GM19468 (cell line): Measurements from ENCODE around the gene FREM2.

ENCODE experiments used
- ATAC-seq: cut with Tn5 transposase; IDR thresholded peaks from one replicate; pipeline ENCODE4 v1.9.1; 2021; ENCODE audit warnings: mild to moderate bottlenecking, moderate library complexity, moderate number of reproducible peaks; ENCODE audit not compliant: unreplicated experiment; ENCODE audit errors: extremely low read depth

FREM2 gene

DNA sequence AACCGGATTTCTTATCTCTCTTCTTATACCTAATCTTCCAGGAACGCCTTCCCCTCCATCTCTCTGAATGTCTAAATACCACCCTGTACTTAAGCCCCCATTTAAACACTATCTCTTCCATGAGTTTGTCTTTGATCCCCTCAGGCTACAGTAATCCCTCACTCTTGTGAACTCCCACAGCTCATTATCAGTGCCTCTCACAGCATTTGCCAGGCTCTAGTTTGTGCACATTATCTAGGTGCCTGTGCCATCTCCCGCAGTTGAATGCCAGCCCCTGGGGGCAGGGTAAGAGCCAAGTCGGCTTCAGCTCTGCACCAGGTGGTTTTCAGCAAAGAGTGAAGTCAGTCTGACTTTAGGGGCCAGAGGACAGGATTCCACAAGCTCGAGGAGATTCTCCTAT, 71.4 kb downstream of the FREM2 start:
- ATAC-seq = no peak

DNA sequence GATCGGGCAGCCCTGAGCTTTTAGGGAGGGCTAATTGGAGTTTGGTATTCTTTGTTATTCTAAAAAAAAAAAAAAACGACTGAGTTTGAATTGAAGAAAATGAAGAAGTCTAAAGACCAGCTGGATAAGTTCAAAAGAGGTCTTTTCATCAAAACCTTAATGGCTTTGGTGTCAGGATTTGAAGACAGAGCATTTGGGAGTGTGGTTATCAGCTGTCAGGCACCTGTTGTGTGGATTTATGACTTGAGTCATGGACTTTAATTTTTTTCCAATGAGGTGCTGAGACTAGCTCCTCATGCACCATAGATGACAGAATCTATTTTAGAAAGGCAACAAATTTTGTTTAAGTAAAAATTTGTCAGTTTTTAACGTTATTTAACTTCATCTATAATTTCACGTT, 72.5 kb downstream of the FREM2 start:
- no peak for ATAC-seq

DNA sequence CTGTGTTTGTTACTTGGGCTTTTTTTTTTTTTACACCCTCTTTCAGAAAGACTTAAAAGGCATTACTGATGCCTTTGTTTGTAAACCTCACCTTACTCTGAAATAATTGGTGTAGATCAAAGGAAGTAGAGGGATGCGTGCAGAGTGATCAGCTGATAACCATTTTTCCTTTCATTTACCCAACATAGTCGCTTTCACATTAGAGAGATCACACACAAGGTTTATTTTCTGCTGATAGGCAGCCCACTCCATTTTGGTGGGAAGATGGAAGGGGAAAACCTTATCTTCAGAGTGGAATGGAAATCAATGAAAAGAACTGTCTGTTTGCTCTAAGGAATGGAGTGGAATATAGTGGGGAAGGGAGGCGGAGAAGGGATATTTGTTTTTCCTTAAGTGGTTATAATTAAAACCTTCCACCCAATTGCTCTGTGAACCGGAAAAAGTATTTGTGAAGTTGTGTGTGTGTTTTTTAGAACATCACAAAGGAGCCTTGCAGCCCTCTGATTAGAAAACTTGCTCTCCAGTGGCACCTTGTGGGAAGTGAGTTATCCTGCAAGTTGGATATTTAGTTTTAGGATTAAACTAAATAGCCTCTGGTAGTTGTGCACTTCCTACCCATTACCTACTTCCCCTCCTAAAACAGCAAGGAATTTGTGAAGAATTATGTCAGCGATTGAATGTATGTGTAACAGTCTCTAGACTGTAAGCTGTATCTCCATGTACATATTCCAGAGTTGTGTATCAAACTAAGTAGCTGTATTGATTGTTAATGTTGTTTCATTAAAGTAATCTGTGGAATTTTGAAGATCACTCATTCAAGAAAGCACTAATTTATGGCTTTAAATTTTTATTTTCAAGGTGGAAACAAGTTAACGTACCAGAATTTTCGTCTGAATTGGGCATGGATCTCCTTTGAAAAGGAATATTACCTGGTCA, 76.8 kb downstream of the FREM2 start:
- no peak for ATAC-seq

DNA sequence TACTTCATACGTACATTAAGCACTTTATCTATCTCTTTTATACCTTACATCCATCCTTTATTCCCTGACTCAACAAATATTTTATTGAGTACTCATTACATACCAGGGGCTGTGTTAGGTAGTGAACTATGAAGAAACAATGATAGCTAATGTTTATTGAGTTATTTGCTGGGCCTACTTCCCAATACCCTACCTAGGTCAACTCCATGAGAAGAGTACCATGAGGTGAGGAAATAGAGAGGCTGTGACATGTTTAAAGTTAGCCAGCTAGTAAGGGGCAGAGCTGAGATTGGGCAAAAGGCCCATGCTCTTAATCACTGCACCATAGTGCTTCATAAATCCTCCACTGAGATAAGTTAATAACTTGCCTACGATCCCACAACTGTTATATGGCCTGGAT, 79.9 kb downstream of the FREM2 start:
- no peak for ATAC-seq

DNA sequence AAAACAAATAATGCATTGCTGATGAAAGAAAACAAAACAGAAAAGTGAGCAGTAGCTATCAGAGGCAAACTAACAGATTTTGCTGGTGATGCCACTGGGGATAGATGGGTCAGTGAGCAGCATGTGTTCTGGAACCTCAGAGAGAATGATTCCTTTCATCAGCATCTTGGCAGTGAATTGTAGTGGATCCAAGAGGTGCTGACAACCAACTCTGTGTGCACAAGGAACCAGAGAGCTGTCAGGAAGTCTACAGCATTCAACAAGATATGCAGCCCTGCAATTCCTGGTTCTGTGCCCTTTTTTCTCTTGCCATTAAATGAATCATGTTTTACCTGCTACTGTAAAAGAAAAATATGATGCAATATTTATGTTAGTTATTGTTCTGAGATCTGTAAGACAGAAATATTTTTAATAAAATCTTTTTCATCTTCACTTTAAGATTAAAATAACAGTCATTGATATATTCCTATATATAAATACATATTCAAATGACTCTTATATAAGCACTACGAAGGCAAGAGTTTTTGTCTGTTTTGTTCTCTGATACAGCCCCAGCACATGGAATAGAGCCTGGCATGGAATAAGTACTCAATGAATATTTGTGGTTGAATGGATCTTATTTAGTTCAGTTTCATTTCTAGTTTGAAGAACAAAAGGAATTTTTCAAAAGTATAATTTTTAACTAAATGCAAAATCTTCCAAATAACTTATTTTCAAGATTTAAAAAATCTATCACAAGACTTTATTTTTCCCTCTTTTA, 80.8 kb downstream of the FREM2 start:
- ATAC-seq = no peak

DNA sequence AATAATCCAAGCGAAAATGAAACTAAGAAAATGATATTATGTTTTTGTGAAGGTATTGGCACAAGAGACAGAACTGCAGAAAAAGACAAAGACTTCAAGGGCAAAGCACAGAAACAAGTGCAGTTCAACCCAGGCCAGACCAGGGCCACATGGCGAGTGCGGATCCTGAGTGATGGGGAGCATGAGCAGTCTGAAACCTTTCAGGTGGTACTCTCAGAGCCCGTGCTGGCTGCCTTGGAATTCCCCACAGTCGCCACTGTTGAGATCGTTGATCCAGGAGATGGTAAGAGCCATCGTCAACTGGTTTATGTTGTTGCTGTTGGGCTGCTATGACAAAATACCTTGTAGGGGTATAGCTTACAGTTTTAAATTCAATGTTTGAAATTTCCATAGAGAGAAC, 82.6 kb downstream of the FREM2 start:
- ATAC-seq = no peak

DNA sequence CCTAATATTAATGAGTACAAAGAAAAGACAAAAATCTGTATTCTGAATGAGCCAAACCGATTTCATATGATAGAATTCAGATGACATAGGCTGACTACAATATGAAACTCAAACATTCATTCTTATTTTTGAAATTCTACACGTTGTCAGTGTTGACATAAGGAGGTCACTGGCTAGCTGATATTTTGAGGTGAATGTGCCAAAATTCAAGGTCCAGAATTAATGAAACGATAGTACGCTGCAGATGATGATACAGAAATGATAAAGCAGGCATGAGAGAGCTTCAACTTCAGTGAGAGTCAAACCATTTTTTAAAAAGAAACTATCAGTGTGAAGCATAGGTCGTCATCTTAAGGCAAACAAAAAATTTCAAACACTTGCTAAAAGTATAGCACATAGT, 88.2 kb downstream of the FREM2 start:
- ATAC-seq = no peak

DNA sequence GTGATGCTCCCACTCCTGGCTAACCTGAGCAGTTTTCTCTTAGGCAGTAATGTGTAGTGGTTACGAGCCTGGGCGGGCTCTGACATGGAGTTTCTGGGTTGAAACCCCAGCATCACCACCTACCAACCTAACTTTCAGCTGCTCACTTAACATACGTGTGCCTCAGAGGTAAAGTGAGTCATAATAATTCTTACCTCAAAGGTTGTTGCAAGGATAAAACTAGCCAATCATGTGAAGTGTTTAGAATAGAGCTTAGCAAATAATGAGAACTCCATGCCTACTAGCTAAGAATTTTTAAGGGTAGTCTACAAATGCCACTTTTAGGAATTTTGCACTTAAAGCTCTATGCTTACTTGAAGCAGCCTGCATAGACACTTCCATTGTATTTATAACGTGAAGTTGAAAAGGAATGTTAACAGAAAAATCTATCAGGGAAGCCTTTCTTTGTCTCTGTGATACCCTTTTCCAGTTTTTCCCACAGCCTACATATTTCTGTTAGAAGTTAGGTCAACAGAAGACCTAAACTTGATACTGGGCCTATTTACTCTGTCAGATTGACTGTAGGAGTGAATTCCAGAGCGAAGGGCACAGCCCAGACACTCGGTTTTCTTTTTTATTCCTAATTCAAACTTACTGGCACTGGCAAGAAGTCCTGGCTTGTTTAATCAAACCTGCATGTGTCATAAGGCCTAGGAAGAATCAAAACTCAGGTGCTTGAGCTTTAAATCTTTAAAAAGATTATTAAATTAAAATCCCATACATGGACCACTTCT, 90.7 kb downstream of the FREM2 start:
- ATAC-seq = no peak

DNA sequence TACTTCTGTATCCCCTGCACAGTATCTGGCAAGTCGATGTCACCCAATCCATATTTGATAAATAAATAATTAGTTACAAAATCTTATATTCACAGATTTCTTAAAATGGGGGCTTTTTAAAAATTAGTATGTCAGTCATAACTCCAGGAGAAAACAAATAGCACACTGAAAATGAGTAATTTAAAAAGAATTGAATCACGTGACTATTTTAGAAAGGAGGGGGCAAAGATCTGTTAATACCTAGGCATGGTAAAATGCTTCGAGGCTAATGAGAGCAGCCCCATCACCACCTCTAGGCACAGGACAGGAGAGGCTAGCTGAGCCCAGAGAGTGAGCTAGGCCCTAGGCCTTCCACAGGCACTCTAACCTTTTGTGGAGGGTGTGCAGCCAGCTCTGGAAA, 94.7 kb downstream of the FREM2 start:
- no peak for ATAC-seq

DNA sequence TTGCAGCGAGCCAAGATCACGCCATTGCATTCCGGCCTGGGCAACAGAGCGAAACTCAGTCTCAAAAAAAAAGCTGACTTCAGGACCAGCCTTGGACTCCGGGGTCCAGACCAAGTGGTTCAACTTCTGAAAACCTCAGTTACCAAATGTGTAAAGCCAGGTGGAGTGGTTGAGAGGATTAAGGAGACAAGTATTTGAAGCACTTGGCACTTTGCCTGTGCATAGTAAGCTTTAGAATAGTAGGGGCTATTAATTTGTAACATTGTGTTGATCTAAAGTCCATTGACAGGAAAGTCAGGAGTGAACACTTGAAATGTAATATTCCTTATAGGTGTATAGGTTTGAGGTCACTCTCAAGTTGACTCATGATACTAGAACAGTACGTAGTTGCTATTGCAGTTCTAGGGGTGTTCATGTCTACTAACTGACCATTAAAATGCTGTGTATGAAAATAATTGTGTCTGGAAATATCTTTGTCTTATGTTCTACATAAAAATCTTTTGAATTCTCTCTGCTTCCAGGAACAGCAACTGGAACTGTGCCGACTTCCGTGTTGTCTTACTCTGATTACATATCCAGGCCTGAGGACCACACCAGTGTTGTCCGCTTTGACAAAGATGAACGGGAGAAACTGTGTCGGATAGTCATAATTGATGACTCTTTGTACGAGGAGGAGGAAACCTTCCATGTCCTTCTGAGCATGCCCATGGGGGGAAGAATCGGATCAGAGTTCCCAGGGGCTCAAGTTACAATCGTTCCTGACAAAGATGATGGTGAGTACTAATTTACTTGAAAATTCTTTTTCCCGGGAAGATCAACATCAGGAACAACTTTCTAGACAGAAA, 97.4 kb downstream of the FREM2 start:
- no peak for ATAC-seq

DNA sequence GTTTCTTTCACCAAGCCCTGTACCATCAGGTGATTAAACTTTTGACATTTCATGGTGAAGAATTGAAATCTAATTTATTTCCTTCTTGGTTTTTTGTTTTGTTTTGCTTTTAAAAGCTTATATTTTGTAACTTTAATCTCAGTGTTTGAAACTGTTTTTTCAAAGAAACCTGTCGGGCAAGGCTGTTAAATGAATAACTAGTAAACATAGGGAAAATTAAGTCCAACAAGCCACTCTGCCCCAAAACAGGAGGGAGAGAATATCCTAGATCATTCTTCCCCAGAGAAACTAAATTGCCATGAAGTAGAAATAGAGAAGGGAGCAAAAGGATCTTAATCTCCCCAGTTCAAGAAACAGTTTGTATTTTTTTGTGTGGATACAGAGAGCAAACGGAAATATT, 98.2 kb downstream of the FREM2 start:
- ATAC-seq = no peak

DNA sequence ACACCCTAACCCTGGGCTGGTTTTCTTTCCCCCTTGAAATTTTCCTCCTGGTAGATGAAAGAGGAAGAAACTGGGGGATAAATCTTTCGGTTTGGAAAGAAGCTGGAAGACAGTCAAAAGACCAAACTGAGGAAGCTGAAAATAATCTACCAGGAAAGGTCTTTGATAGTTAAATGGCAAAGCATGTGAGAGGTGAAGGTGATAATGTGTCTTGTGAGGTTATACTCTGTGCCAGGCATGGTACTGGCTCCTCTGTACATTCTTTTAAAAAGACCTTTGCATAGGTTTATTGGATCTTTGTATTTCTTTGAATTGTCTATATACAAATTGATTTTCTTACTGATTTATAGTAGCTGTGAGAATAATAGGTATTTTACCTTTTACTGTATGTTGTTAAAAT, 98.6 kb downstream of the FREM2 start:
- no peak for ATAC-seq

DNA sequence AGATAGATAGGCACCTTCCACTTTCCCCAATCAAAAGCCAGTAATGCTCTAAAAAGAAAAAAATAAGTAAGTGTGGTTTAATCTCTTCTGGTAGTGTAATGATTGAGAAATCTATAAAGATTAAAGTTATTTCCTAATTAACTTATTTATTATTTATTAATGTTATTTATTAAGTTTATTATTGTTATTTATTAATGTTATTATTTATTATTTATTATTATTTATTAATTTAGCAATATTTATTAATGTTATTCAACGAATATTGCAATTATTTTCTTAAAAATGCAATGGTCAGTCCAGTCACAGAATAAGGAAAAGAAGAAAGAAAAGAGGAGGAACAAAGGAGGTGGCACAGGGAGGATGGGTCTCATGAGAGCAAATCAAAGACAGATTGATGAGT, 100.7 kb downstream of the FREM2 start:
- ATAC-seq = no peak

DNA sequence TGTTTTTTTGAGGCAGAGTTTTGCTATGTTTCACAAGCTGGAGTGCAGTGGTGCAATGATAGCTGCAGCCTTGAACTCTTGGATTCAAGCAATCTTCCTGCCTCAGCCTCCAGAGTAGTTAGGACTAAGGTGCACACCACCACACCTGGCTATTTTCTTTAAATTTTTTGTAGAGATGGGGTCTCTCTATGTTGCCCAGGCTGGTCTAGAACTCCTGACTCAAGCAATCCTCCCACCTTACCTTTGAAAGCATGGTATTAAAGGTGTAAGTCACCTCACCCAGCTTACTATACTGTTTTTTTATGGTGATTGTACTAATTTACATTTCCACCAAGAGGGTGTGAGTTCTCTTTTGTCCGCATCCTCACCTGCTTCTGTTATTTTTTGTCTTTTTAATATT, 110.0 kb downstream of the FREM2 start:
- no peak for ATAC-seq

DNA sequence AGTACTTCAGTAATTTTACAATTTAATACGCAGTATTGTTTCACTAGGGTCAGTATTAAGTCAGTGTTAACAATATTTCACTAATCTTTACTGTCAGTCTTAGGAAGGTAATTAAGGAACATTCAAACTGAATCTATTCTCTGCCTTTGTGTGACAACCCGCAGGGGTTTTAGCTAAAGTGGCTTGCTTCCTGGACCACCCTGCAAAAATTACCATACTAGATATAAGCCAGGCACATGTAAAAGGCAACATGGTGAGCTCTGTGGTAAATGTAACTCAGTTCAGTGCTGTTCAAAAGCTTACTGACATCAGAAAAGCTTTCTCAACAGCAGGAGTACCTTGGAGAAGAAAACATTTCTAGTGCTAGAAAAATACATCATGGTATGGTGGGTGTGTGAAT, 116.7 kb downstream of the FREM2 start:
- no peak for ATAC-seq

DNA sequence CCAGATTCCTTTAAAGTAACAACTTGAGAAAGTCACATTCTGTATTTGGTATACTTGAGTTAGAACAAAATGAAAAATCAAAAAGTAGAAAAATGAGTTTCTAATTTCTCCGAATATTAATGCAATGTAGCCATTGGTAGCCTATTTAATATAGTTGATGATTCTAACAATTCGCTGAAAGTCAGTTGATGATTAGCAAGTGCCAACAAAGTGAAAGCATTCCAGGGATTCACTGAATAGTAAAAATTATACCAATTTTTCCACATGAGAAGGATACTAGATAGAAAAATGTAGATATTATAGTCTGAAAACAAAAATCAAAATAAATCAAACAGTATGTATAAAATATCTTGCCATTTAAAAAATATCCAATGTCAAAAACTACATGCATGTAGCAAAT, 117.2 kb downstream of the FREM2 start:
- no peak for ATAC-seq

DNA sequence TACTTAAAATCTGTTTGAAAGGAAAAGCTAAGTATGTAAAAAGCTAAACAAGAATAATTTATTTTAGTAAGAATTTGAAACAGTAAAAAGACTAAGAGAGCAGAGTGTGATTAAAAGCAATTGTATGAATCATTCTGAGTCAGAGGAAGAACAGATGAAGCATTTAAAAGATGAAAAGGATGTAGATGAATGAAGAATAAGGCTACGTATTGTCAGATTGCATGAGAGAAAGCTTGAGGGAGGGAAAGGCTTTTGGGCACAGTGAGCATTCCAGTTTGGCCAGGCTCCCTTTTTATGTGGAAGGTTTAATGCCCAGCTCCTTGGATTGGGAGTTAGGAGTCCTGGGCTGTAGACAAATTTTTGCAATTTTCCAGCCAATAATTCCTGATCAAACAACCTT, 117.7 kb downstream of the FREM2 start:
- no peak for ATAC-seq

DNA sequence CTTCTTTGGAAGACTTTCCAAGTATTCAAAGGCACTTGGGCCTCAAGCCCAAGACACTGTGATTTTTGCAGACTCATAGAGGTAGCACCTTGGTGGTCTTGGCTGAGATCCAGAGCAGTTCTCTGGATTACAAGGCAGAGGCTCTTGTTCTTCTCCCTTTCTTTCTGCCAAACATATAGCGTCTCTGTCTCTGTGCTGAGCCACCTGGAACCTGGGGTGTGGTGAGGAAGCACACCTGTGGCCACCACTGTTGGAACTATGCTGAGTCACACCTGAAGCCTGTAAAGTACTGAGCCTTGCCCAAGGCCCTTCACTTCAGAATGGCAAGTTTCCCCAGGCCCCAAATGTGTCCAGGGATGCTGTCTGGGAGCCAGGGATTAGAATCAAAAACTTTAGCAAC, 127.5 kb downstream of the FREM2 start:
- no peak for ATAC-seq

DNA sequence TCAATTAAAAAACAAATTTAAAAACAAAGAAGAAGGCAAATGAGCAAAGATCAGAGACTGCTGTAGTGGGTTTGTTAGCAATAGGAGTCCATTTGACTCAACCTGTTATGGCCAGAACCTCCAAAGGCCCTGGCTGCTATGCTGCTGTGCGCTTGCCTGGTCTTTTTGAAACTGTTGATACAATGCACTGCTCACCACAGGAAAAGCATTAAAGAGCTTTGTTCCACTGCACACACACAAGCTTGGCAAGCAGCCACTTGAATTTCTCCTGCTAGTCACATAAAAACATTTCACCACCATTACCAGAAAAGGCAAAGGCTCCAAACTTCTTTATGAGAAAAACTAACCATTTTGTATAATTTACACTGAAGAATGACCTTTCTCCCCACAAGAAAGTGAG, 132.2 kb downstream of the FREM2 start:
- no peak for ATAC-seq

DNA sequence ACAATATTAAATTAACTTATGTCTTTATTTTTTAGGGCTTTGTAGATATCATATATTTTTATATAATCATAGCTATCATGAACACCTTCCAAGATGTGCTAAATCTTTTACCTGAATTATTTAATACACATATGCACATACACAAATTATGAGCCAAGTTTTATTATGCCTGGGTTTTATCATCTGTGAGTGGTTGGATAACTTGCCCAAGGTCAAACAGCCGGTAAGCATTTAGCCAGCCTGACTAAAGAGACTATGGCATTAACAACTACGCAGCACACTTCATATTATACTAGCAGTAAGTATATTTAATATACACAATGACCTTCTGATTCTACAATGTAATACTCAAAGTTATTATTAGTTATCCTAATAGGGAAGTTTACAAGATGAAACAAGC, 132.7 kb downstream of the FREM2 start:
- no peak for ATAC-seq
